ENCODE measurements around the gene AVP. TPM values are rescaled to one million over a fixed set of nuclear protein-coding genes. Genes with fewer than 3 reads are reported as not detected.
"Not testable (repeated sequence)": the region's sequence is repeated elsewhere in the genome, so short reads cannot be mapped to it uniquely, and the experiment has no call there.

The AVP gene
- total RNA-seq, 1 experiment from 2014 or later = not detected

GRCh38 chr20:3121271-3121911, 36.9 kb upstream of the AVP start:
- H3K27me3 ChIP-seq (replicated peaks) = no peaks in the 10 kb centered on the region
- peaks cover 23% of the 10 kb centered on the region for H3K36me3 ChIP-seq
- H3K9me3 ChIP-seq (replicated peaks) = no peaks in the 10 kb centered on the region
- H3K4me3 ChIP-seq = no peak overlapping the region
- no peak overlapping the region for H3K27ac ChIP-seq
- H3K4me1 ChIP-seq (replicated peaks) = peaks cover 7% of the 10 kb centered on the region
- no peak for DNase-seq (ENCODE audit: low read depth in 1 of 2, low spot score in 2 of 2)

DNA sequence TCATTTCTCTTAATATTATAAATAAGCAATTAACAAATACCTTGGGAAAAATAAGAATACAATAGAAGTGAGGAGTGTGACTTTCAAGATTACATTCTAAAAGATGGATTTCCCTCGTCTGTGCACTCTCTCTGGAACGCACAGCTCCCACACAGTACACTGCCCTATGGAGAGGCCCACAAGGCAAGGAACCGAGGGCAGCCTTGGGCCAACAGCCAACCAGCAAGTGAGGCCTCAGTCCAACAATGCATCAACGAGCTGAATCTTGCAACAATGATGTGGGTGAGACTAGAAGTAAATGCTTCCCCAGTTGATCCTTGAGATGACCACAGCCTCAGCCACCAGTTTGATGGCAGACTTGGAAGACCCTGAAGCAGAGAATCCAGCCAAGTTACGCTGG, 34.5 kb upstream of the AVP start:
- Histone ChIP-seq H3K36me3 (peaks cover 28% of the 10 kb centered on the region), H3K27me3 (replicated peaks) (no peaks in the 10 kb centered on the region), H3K4me3 (no peak overlapping the region), H3K9me3 (replicated peaks) (no peaks in the 10 kb centered on the region), H3K4me1 (replicated peaks) (peaks cover 7% of the 10 kb centered on the region), H3K27ac (no peak overlapping the region)
- DNase-seq (ENCODE audit: low read depth in 1 of 2, low spot score in 2 of 2) = no peak

GRCh38 chr20:3117839-3118379, 33.4 kb upstream of the AVP start:
- H3K27ac ChIP-seq; H3K9me3 ChIP-seq (replicated peaks); H3K4me1 ChIP-seq (replicated peaks); H3K27me3 ChIP-seq (replicated peaks); H3K4me3 ChIP-seq: not testable (repeated sequence)
- peaks cover 31% of the 10 kb centered on the region for H3K36me3 ChIP-seq
- DNase-seq (ENCODE audit: low read depth in 1 of 2, low spot score in 2 of 2) = peak; percentile 56 to 69

DNA sequence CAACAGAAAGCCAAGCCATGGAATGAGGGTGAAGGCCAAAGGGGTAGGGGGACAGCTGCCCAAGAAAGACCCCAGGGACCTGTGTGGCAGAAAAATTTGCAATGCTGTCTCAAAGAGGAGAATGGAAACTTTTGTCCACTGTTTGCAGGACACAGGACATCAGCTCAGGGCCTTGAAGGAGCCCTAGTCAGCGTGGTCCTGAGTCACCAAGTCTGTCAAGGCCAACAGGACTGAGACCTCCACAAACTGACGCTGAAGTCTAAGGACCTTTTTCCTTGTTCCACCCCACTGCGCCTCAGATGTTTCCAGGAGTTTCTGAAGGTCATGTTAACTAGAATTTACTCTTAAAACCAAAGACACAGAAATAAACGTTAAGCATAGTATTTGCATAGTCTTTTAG, 31.8 kb upstream of the AVP start:
- Histone ChIP-seq H3K36me3 (peaks cover 18% of the 10 kb centered on the region), H3K4me1 (replicated peaks) (no peaks in the 10 kb centered on the region), H3K27me3 (replicated peaks) (no peaks in the 10 kb centered on the region), H3K4me3 (no peak overlapping the region), H3K9me3 (replicated peaks) (no peaks in the 10 kb centered on the region), H3K27ac (no peak overlapping the region)
- no peak for DNase-seq (ENCODE audit: low read depth in 1 of 2, low spot score in 2 of 2)

GRCh38 chr20:3115190-3116107, 30.9 kb upstream of the AVP start:
- DNase-seq (ENCODE audit: low read depth in 1 of 2, low spot score in 2 of 2) = peak in 1 of 2 experiments; percentile 54
- Histone ChIP-seq H3K36me3 (peaks cover 13% of the 10 kb centered on the region), H3K9me3 (replicated peaks) (no peaks in the 10 kb centered on the region), H3K4me3 (no peak overlapping the region), H3K27ac (no peak overlapping the region), H3K4me1 (replicated peaks) (no peaks in the 10 kb centered on the region), H3K27me3 (replicated peaks) (no peaks in the 10 kb centered on the region)

- Histone ChIP-seq H3K27me3 (replicated peaks) (no peaks in the 10 kb centered on the region), H3K4me1 (replicated peaks) (no peaks in the 10 kb centered on the region), H3K36me3 (peaks cover 8% of the 10 kb centered on the region), H3K4me3 (no peak overlapping the region), H3K27ac (no peak overlapping the region), H3K9me3 (replicated peaks) (no peaks in the 10 kb centered on the region)
- DNase-seq (ENCODE audit: low read depth in 1 of 2, low spot score in 2 of 2) = no peak
These were observed 27.5 kb upstream of the AVP start for GRCh38 chr20:3111995-3112394.

DNA sequence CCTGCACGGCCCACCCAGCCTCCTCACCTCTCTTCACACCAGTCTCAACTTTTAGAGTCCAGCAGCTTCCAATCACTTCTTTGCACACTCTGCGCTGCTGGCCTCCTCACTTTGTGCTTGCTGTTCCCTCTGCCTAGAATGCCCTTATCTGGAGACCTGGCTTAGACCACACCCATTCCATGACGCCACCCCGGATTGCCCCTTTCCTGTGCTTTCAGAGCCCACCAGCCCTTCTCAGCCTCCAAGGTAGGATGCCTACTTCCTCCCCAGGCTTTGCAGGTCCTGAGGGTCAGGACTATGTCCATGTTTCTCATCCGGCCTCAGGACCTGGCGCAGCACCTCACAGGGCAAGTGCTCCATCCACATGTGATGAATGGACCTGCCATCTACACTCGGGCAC, 27.0 kb upstream of the AVP start:
- no peak for DNase-seq (ENCODE audit: low read depth in 1 of 2, low spot score in 2 of 2)
- Histone ChIP-seq H3K36me3 (peaks cover 8% of the 10 kb centered on the region), H3K27me3 (replicated peaks) (no peaks in the 10 kb centered on the region), H3K27ac (no peak overlapping the region), H3K9me3 (replicated peaks) (no peaks in the 10 kb centered on the region), H3K4me3 (no peak overlapping the region), H3K4me1 (replicated peaks) (no peaks in the 10 kb centered on the region)

- H3K4me3 ChIP-seq = no peak overlapping the region
- no peaks in the 10 kb centered on the region for H3K9me3 ChIP-seq (replicated peaks)
- H3K4me1 ChIP-seq (replicated peaks) = no peaks in the 10 kb centered on the region
- peaks cover 3% of the 10 kb centered on the region; the same call in 1 of the 2 replicates for H3K36me3 ChIP-seq
- no peak overlapping the region for H3K27ac ChIP-seq
- DNase-seq (ENCODE audit: low read depth in 1 of 2, low spot score in 2 of 2) = no peak
- no peaks in the 10 kb centered on the region for H3K27me3 ChIP-seq (replicated peaks)
These were observed 25.1 kb upstream of the AVP start for GRCh38 chr20:3109350-3110302.

DNA sequence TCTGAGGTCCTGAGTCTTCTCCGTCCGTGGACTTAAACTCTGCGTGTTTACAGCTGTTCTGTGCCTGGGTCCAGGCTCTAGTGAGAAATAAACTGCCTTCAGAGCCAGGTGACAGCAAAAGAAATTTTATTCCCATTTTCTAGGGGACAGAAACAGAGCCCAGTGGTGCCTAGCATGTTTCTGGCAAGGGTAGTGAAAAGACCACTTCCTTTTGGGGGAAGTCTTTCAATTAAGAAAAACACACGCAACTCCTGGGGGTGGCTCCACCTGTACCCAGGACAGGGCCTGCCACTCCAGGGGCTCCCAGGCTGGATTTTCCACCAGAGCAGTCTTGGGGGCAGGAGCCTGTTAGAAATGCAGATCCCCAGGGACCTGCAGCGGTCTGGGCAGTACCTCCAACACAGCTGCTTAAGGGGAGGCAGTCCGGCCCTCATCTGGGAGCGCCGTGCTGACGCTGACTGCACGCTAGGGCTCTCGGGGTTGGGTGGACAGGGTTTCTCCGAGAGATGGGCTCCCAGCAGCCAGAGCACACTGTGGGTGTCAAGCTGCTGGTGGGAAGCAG, 23.0 kb upstream of the AVP start:
- Histone ChIP-seq H3K4me3 (no peak overlapping the region), H3K4me1 (replicated peaks) (no peaks in the 10 kb centered on the region), H3K27ac (no peak overlapping the region), H3K27me3 (replicated peaks) (no peaks in the 10 kb centered on the region), H3K36me3 (no peaks in the 10 kb centered on the region; the same call in 1 of the 2 replicates), H3K9me3 (replicated peaks) (no peaks in the 10 kb centered on the region)
- DNase-seq (ENCODE audit: low read depth in 1 of 2, low spot score in 2 of 2) = no peak

GRCh38 chr20:3106658-3107463, 22.3 kb upstream of the AVP start:
- H3K4me1 ChIP-seq (replicated peaks) = no peaks in the 10 kb centered on the region
- H3K36me3 ChIP-seq = no peaks in the 10 kb centered on the region; the same call in 1 of the 2 replicates
- H3K9me3 ChIP-seq (replicated peaks) = no peaks in the 10 kb centered on the region
- no peak for DNase-seq (ENCODE audit: low read depth in 1 of 2, low spot score in 2 of 2)
- H3K27me3 ChIP-seq (replicated peaks) = no peaks in the 10 kb centered on the region
- H3K27ac ChIP-seq = no peak overlapping the region
- H3K4me3 ChIP-seq = no peak overlapping the region

DNA sequence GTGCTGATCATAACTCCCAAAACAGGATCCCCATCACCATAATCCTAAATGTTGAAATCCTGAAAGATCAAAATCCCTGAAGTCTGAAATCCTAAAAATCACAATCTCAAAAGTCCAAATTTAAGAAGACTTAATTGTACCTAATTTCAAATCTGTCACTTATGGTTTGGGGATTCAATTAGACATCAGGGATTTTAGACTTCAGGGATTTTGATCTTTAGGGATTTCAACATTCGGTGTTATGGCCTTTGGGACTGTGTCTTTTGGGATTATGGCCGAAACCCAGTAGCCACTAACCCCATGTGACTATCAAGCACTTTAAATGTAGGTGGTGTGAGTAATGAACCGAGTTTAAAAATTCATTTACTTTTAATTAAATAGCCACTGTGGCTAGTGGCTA, 21.7 kb upstream of the AVP start:
- no peaks in the 10 kb centered on the region; the same call in 1 of the 2 replicates for H3K36me3 ChIP-seq
- no peak for DNase-seq (ENCODE audit: low read depth in 1 of 2, low spot score in 2 of 2)

GRCh38 chr20:3105256-3106137, 21.0 kb upstream of the AVP start:
- H3K36me3 ChIP-seq = no peaks in the 10 kb centered on the region; the same call in 1 of the 2 replicates
- no peak overlapping the region for H3K4me3 ChIP-seq
- no peaks in the 10 kb centered on the region for H3K9me3 ChIP-seq (replicated peaks)
- H3K27ac ChIP-seq = no peak overlapping the region
- H3K4me1 ChIP-seq (replicated peaks) = no peaks in the 10 kb centered on the region
- H3K27me3 ChIP-seq (replicated peaks) = no peaks in the 10 kb centered on the region
- DNase-seq (ENCODE audit: low read depth in 1 of 2, low spot score in 2 of 2) = no peak

More for the DNA sequence above, 21.7 kb upstream of the AVP start:
- Histone ChIP-seq H3K27ac (no peak overlapping the region), H3K4me1 (replicated peaks) (no peaks in the 10 kb centered on the region), H3K4me3 (no peak overlapping the region), H3K9me3 (replicated peaks) (no peaks in the 10 kb centered on the region), H3K27me3 (replicated peaks) (no peaks in the 10 kb centered on the region)
